Retinal pigment epithelial cell (primary cell): ENCODE data around the gene HS2ST1.

ENCODE experiments used
- DNase-seq: peaks from one replicate; pipeline ENCODE4 v3.0.0-alpha.2; 2010; ENCODE audit warnings: low read depth
- H3K4me3 ChIP-seq: 2 replicates; pipeline ENCODE4 v1.5.1; 2011; ENCODE audit warnings: mild to moderate bottlenecking, low read length, control low read depth, moderate library complexity
- CTCF ChIP-seq: conservative IDR thresholded peaks from 2 replicates; pipeline ENCODE4 v1.5.1; 2011; ENCODE audit warnings: low read depth, low read length, control low read depth, inconsistent platforms

HS2ST1 gene

GRCh38 chr1:87123610-87124009 lies 209.2 kb downstream of the HS2ST1 start:
- no peak for TF ChIP-seq CTCF
- H3K4me3 ChIP-seq: no peak overlapping the region
- no peak for DNase-seq

DNA sequence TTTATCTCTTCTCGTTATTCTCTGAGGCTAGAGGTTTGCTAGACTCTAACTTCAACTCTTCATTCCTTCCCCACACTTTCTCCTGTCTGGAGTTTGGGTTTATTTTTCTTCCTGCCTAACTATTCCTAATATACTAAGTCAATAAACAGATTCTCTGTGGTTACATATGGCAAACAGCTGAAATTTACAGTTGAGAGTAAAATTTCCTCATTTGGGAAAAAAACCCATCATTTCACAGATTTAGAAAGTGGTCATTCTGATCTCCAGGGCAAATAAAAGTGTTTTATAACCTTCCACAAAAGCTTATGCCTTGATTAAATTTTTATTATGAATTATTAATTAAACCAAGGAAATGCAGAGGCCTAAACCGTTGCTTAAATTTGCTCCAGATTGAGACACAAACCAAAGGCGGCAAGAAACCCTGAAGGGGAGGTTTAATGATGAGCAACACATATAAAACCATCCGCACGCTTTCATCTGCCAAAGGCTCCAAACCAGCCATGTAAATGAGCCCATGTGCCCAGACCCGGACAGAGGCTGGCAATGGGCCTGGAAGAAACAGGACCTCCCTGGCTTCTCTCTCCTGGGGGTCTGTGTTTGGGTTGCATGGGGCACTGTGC lies 212.6 kb downstream of the HS2ST1 start:
- H3K4me3 ChIP-seq: no peak overlapping the region
- DNase-seq: no peak
- TF ChIP-seq CTCF: no peak

DNA sequence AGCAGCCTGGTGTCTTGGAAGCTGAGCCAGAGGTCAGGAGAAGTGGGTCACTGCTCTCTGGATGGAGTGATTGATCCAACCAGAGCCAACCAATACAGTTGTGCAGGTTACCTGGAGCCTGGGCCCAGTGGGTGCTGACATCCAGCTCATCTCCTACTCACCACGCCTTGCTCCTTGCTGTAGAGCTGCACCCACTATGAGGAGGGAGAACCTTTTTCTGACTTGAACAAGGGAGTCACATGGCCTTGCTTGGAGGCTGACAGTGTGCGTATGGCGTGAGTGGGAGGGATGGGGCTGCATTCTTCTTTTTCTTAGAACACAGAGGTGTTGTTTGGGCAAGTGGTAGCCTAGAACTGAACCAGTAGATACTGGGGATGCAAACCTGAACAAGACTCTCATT lies 213.1 kb downstream of the HS2ST1 start:
- H3K4me3 ChIP-seq: no peak overlapping the region
- TF ChIP-seq CTCF: no peak
- no peak for DNase-seq

DNA sequence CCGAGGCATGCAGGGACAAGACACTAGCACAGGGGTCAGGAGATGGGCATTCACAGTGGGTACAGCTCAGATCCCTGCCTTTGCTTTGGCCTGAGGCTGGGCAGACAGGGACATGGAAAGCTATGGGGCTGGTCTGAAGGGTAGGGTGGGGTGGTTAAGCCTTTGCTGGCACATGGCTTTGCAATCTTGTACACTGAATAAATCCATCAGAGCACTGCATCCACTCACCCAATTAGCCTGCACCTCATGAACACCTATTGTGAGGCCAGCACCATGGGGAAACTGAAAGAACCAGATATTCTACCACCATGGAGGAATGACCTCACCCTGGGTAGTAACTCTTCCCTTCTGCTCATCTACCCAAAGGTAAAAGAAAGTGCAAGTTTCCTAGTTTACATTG lies 214.6 kb downstream of the HS2ST1 start:
- no peak overlapping the region for H3K4me3 ChIP-seq
- no peak for TF ChIP-seq CTCF
- DNase-seq: no peak

DNA sequence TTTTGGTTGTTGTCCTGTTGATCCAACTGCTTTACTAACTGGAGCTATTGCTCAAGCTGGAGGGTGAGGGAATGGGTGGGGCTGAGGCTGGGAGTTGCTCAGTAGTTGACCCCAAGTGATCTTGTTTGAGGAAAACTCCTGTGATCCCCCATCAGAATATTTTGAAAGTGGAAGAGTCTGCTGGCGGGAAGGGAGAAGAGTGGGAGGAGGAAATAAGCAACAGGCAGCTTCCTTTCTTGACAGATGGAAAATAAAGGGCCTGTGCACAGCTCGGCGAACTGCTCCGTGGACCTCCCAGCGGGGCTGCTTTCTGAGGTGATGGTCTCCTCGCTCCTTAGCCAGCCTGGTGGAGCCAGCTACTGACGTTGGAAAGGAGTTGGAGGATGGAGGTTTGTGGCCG lies 215.2 kb downstream of the HS2ST1 start:
- no peak for TF ChIP-seq CTCF
- no peak overlapping the region for H3K4me3 ChIP-seq
- no peak for DNase-seq

- H3K4me3 ChIP-seq: no peak overlapping the region
- no peak for DNase-seq
- TF ChIP-seq CTCF: no peak
These were observed 216.0 kb downstream of the HS2ST1 start for GRCh38 chr1:87130438-87130837.

DNA sequence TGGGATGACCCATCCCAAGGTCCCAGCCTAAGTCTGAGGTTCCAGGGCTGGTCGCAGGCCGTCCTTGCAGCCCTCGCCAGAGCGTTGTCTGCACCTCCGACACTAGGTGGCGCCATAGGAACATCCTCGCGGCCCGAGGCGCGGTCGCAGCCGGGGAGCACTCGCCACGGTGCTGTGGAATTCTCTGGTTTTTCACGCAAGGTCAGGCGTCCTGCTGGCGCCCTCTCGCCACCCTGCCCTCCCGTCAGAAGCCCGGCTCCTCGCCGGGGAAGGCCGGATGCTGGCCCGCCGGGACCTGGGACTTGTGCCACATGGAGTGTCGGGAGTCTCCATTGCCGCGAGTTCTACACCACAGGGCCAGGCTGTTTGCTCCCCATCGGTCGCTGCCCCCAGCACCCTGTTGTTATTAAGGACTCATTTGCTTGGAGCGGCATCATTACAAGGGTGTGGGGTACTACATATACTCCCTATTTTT lies 217.4 kb downstream of the HS2ST1 start:
- peak; percentile 88 for TF ChIP-seq CTCF
- peak overlapping the region; percentile 52 for H3K4me3 ChIP-seq
- DNase-seq: no peak
